GM19239 (cell line): ENCODE data around the gene FTSJ3.

ENCODE experiments used
- DNase-seq: peaks from one replicate; pipeline ENCODE4 v3.0.0; 2011; ENCODE audit warnings: low spot score; ENCODE audit not compliant: insufficient read length
- FAIRE-seq: peaks from 2 replicates; lab custom pipeline; 2011; peaks lifted over from hg19 to GRCh38; lab: Jason Lieb, UNC

The FTSJ3 gene

GRCh38 chr17:63831505-63831904 lies 4.0 kb upstream of the FTSJ3 start:
- no peak for FAIRE-seq
- no peak for DNase-seq

- DNase-seq (no peak), FAIRE-seq (no peak)
These were observed 3.5 kb upstream of the FTSJ3 start for GRCh38 chr17:63830904-63831491.

GRCh38 chr17:63830278-63830677 lies 2.8 kb upstream of the FTSJ3 start:
- FAIRE-seq (no peak), DNase-seq (no peak)

GRCh38 chr17:63828936-63829335 lies 1.5 kb upstream of the FTSJ3 start:
- DNase-seq = no peak
- no peak for FAIRE-seq

- DNase-seq = no peak
- no peak for FAIRE-seq
These were observed 348 bp upstream of the FTSJ3 start for GRCh38 chr17:63827801-63828221.

GRCh38 chr17:63826468-63827001 lies 928 bp downstream of the FTSJ3 start:
- FAIRE-seq (no peak), DNase-seq (no peak)

GRCh38 chr17:63824362-63824761 lies 3.1 kb downstream of the FTSJ3 start:
- FAIRE-seq (no peak), DNase-seq (no peak)

GRCh38 chr17:63823659-63824331 lies 3.7 kb downstream of the FTSJ3 start:
- DNase-seq (no peak), FAIRE-seq (no peak)

- DNase-seq = no peak
- no peak for FAIRE-seq
These were observed 4.9 kb downstream of the FTSJ3 start for GRCh38 chr17:63822537-63822936.

GRCh38 chr17:63821804-63822203 lies 5.7 kb downstream of the FTSJ3 start:
- FAIRE-seq (no peak), DNase-seq (no peak)

GRCh38 chr17:63820963-63821561 lies 6.4 kb downstream of the FTSJ3 start:
- FAIRE-seq (no peak), DNase-seq (no peak)

- FAIRE-seq (no peak), DNase-seq (no peak)
These were observed 7.6 kb downstream of the FTSJ3 start for GRCh38 chr17:63819585-63820537.

- DNase-seq (no peak), FAIRE-seq (no peak)
These were observed 8.3 kb downstream of the FTSJ3 start for GRCh38 chr17:63819131-63819530.

- no peak for FAIRE-seq
- no peak for DNase-seq
These were observed 9.6 kb downstream of the FTSJ3 start for GRCh38 chr17:63817736-63818385.

GRCh38 chr17:63816669-63817068 lies 10.8 kb downstream of the FTSJ3 start:
- no peak for DNase-seq
- no peak for FAIRE-seq

- no peak for FAIRE-seq
These were observed 11.3 kb downstream of the FTSJ3 start for GRCh38 chr17:63816123-63816522.

GRCh38 chr17:63809970-63810369 lies 17.5 kb downstream of the FTSJ3 start:
- no peak for FAIRE-seq

More at GRCh38 chr17:63816123-63816522, 11.3 kb downstream of the FTSJ3 start:
- DNase-seq = no peak

GRCh38 chr17:63805591-63805990 lies 21.9 kb downstream of the FTSJ3 start:
- no peak for FAIRE-seq
- no peak for DNase-seq

More at GRCh38 chr17:63809970-63810369, 17.5 kb downstream of the FTSJ3 start:
- no peak for DNase-seq

- FAIRE-seq (no peak), DNase-seq (no peak)
These were observed 23.1 kb downstream of the FTSJ3 start for GRCh38 chr17:63804328-63804727.

GRCh38 chr17:63800783-63801182 lies 26.7 kb downstream of the FTSJ3 start:
- DNase-seq (no peak), FAIRE-seq (no peak)
